GM23338 (cell line): ENCODE results near the gene CLDN16. TPM values are rescaled to one million over a fixed set of nuclear protein-coding genes. Genes with fewer than 3 reads are reported as not detected.

Experiments used
- ATAC-seq: fragments of 200-7000 bp; cut with Tn5 transposase; 3 replicates; pipeline ENCODE4 v1.9.1; 2020
- DNase-seq: peaks from one replicate; pipeline ENCODE4 v3.0.0-alpha.2; 2015; ENCODE audit warnings: low spot score
- H2AFZ ChIP-seq: fragments of 200-600 bp; sonication (generic); 2 replicates; pipeline ENCODE4 v1.8.0; 2016; ENCODE audit warnings: antibody characterized with exemption, mild to moderate bottlenecking, moderate library complexity
- H3F3A ChIP-seq: fragments of 200-600 bp; sonication (generic); replicated peaks from 2 replicates; pipeline ENCODE4 v1.8.0; 2017; ENCODE audit warnings: antibody characterized with exemption, mixed run types, low read depth
- H3K27ac ChIP-seq: fragments of 200-600 bp; sonication (generic); 2 replicates; pipeline ENCODE4 v1.6.1; 2016; ENCODE audit warnings: low read depth
- H3K27me3 ChIP-seq: fragments of 200-600 bp; sonication (generic); 2 replicates; pipeline ENCODE4 v1.8.0; 2016; ENCODE audit warnings: mild to moderate bottlenecking, mixed run types, moderate library complexity; ENCODE audit not compliant: insufficient read depth
- H3K36me3 ChIP-seq: fragments of 200-600 bp; sonication (generic); 2 replicates; pipeline ENCODE4 v1.8.0; 2016; ENCODE audit warnings: mild to moderate bottlenecking; ENCODE audit not compliant: insufficient read depth
- H3K4me1 ChIP-seq: fragments of 200-600 bp; sonication (generic); 2 replicates; pipeline ENCODE4 v1.8.0; 2016; ENCODE audit warnings: mild to moderate bottlenecking, moderate library complexity; ENCODE audit not compliant: insufficient read depth
- H3K4me2 ChIP-seq: fragments of 200-600 bp; sonication (generic); 2 replicates; pipeline ENCODE4 v1.7.1; 2017; ENCODE audit warnings: mixed run types
- H3K4me3 ChIP-seq: fragments of 200-600 bp; sonication (generic); 2 replicates; pipeline ENCODE4 v1.6.1; 2016; ENCODE audit warnings: mixed run types
- H3K79me2 ChIP-seq: fragments of 200-600 bp; sonication (generic); replicated peaks from 2 replicates; pipeline ENCODE4 v1.8.0; 2017; ENCODE audit warnings: mild to moderate bottlenecking; ENCODE audit not compliant: insufficient read depth
- H3K9me2 ChIP-seq: fragments of 200-600 bp; sonication (generic); 2 replicates; pipeline ENCODE4 v1.8.0; 2017; ENCODE audit not compliant: insufficient read depth
- H4K20me1 ChIP-seq: fragments of 200-600 bp; sonication (generic); replicated peaks from 2 replicates; pipeline ENCODE4 v1.8.0; 2017; ENCODE audit warnings: mild to moderate bottlenecking; ENCODE audit not compliant: insufficient read depth
- H3K27ac Mint-ChIP-seq: 2 replicates; pipeline ENCODE4 v1.8.0; 2020; ENCODE audit warnings: inconsistent platforms, mild to moderate bottlenecking, moderate library complexity, mixed read lengths
- H3K27me3 Mint-ChIP-seq: 3 replicates; pipeline ENCODE4 v1.8.0; 2022; ENCODE audit warnings: low read depth, mild to moderate bottlenecking, moderate library complexity, mixed read lengths, inconsistent platforms; ENCODE audit not compliant: insufficient read depth, poor library complexity
- H3K36me3 Mint-ChIP-seq: 3 replicates; pipeline ENCODE4 v1.8.0; 2021; ENCODE audit warnings: low read depth, mild to moderate bottlenecking, inconsistent platforms, moderate library complexity, mixed read lengths
- H3K4me1 Mint-ChIP-seq: 3 replicates; pipeline ENCODE4 v1.8.0; 2020; ENCODE audit warnings: mild to moderate bottlenecking, inconsistent platforms, mixed read lengths
- H3K4me3 Mint-ChIP-seq: 3 replicates; pipeline ENCODE4 v1.8.0; 2021; ENCODE audit warnings: moderate library complexity, mild to moderate bottlenecking, inconsistent platforms, mixed read lengths
- H3K9me3 Mint-ChIP-seq: 3 replicates; pipeline ENCODE4 v1.8.0; 2020; ENCODE audit warnings: moderate library complexity, mild to moderate bottlenecking, inconsistent platforms, mixed read lengths
- CREB1 ChIP-seq: fragments of 250-450 bp; sonication (Bioruptor Pico); IDR thresholded peaks from 2 replicates; pipeline ENCODE4 v1.5.0; 2020; ENCODE audit warnings: low read depth, mild to moderate bottlenecking, moderate library complexity
- CTCF ChIP-seq, 2 experiments: fragments of 200-600 bp in 1 of 2; sonication (generic) in 1 of 2; conservative IDR thresholded peaks; 2 replicates each; pipeline versions ENCODE4 v1.5.1 to v1.6.1; 2016 to 2017; ENCODE audit warnings: antibody characterized with exemption in 2 of 2, low read depth in 2 of 2, mild to moderate bottlenecking in 2 of 2, moderate library complexity in 1 of 2
- ETS1 ChIP-seq: IDR thresholded peaks from 2 replicates; pipeline ENCODE4 v1.6.1; 2016; ENCODE audit warnings: antibody characterized with exemption
- EZH2 ChIP-seq: fragments of 200-600 bp; sonication (generic); IDR thresholded peaks from one replicate; pipeline ENCODE4 v1.8.0; 2017; ENCODE audit warnings: antibody characterized with exemption, mild to moderate bottlenecking, low read depth; ENCODE audit not compliant: unreplicated experiment
- EZH2phosphoT487 ChIP-seq: fragments of 200-600 bp; sonication (generic); IDR thresholded peaks from one replicate; pipeline ENCODE4 v1.8.1; 2018; ENCODE audit warnings: antibody characterized with exemption; ENCODE audit not compliant: unreplicated experiment
- JUNB ChIP-seq: IDR thresholded peaks from one replicate; pipeline ENCODE4 v1.6.1; 2016; ENCODE audit warnings: antibody characterized with exemption; ENCODE audit not compliant: unreplicated experiment
- NANOG ChIP-seq: IDR thresholded peaks from 2 replicates; pipeline ENCODE4 v1.6.1; 2016; ENCODE audit warnings: antibody characterized with exemption, borderline replicate concordance
- POLR2AphosphoS5 ChIP-seq: IDR thresholded peaks from 2 replicates; pipeline ENCODE4 v1.6.1; 2016; ENCODE audit warnings: antibody characterized with exemption, low read depth
- REST ChIP-seq: IDR thresholded peaks from one replicate; pipeline ENCODE4 v1.6.1; 2018; ENCODE audit warnings: antibody characterized with exemption; ENCODE audit not compliant: unreplicated experiment
- STAT1 ChIP-seq: IDR thresholded peaks from one replicate; pipeline ENCODE4 v1.6.1; 2016; ENCODE audit warnings: antibody characterized with exemption; ENCODE audit not compliant: unreplicated experiment
- ZNF114 ChIP-seq: fragments of 250-450 bp; sonication (Bioruptor Pico); IDR thresholded peaks from 2 replicates; pipeline ENCODE4 v1.5.0; 2020; ENCODE audit warnings: mild to moderate bottlenecking, moderate library complexity
- ZNF331 ChIP-seq: fragments of 250-450 bp; sonication (Bioruptor Pico); IDR thresholded peaks from 2 replicates; pipeline ENCODE4 v1.5.0; 2020; ENCODE audit warnings: low read depth, mild to moderate bottlenecking, moderate library complexity
- ZNF462 ChIP-seq: fragments of 250-450 bp; sonication (Bioruptor Pico); IDR thresholded peaks from 2 replicates; pipeline ENCODE4 v1.5.0; 2020; ENCODE audit warnings: mild to moderate bottlenecking, moderate library complexity
- polyA plus RNA-seq: library from polyadenylated mRNA; unstranded; fragments of >200 nt; fragmentation: Nextera tagmentation; extraction: Ambion mirVana; gene quantifications from 2 replicates; pipeline ENCODE4 v1.2.1, GENCODE V29; 2016
- total RNA-seq: library from RNA; depleted of rRNA; stranded (reverse); fragments of >200 nt; shearing (Covaris generic); gene quantifications from 2 replicates; pipeline ENCODE4 v1.2.3, GENCODE V29; 2014

The CLDN16 gene
- total and polyA plus RNA-seq, 2 experiments from 2014 or later = 0.06 TPM; not detected in 1

GRCh38 chr3:190424108-190424477, 36.1 kb downstream of the CLDN16 start:
- ATAC-seq (peak; percentile 22; the same call in 1 of the 3 replicates), DNase-seq (no peak)
- Mint-ChIP-seq H3K36me3 (no peaks in the 10 kb centered on the region), H3K4me1 (no peaks in the 10 kb centered on the region), H3K4me3 (no peak overlapping the region), H3K27ac (no peak overlapping the region), H3K27me3 (peaks cover 4% of the 10 kb centered on the region), H3K9me3 (peaks cover 3% of the 10 kb centered on the region; the same call in 2 of the 3 replicates)
- Histone ChIP-seq H3K4me3 (no peak overlapping the region), H2AFZ (no peak overlapping the region), H3F3A (no peaks in the 10 kb centered on the region), H3K4me2 (no peak overlapping the region), H3K27ac (no peak overlapping the region), H3K27me3 (no peaks in the 10 kb centered on the region), H3K4me1 (no peaks in the 10 kb centered on the region), H3K79me2 (no peaks in the 10 kb centered on the region), H4K20me1 (no peaks in the 10 kb centered on the region), H3K36me3 (no peaks in the 10 kb centered on the region), H3K9me2 (no peaks in the 10 kb centered on the region)
- TF ChIP-seq JUNB = no peak
- no peak for TF ChIP-seq NANOG
- TF ChIP-seq REST = no peak
- TF ChIP-seq ZNF114 (CRISPR knock-in tag) = no peak
- no peak for TF ChIP-seq POLR2AphosphoS5
- TF ChIP-seq EZH2phosphoT487 = no peak
- TF ChIP-seq ETS1 = no peak
- TF ChIP-seq ZNF462 (CRISPR knock-in tag) = no peak
- no peak for TF ChIP-seq CTCF (conservative IDR thresholded peaks at IDR 0.05; ENCODE audit: low read depth in 2 of 2)
- TF ChIP-seq EZH2 = no peak
- TF ChIP-seq CREB1 (CRISPR knock-in tag) = no peak
- no peak for TF ChIP-seq ZNF331 (CRISPR knock-in tag)
- TF ChIP-seq STAT1 = no peak
